ENCODE data around the gene IFIT1.

IFIT1 gene

GRCh38 chr10:89414146-89414878, 21.9 kb downstream of the IFIT1 start, which contains the start of gene IFIT5:
TSS of gene IFIT5 (plus strand) at chr10:89414568. CDS start at chr10:89414799, 231 bp downstream.
- peak within 1 kb of the TSS; percentile 91 for H3K4me2 ChIP-seq (ENCODE audit: low read length)
- no CpG with 5 or more reads among the region's 48 CpGs for WGBS (ENCODE audit: extremely low coverage, insufficient coverage, low lambda C conversion rate)
- H3K27me3 ChIP-seq (ENCODE audit: insufficient read depth, low read length, poor library complexity) = no peaks in the 10 kb centered on the region
- H4K8ac ChIP-seq (ENCODE audit: low read depth, low read length) = no peak within 1 kb of the TSS
- H3K4me1 ChIP-seq (ENCODE audit: control insufficient read depth, low read depth, low read length) = no peaks in the 10 kb centered on the region
- no peaks in the 10 kb centered on the region for H3K79me1 ChIP-seq (ENCODE audit: low read length)
- H3K9ac ChIP-seq (ENCODE audit: low read length) = peak within 1 kb of the TSS; percentile 77
- peak within 1 kb of the TSS; percentile 89 for H3K56ac ChIP-seq (ENCODE audit: low read length)
- no peaks in the 10 kb centered on the region for H3K79me2 ChIP-seq (ENCODE audit: control insufficient read depth, insufficient read depth, low read length)
- H3K36me3 ChIP-seq (ENCODE audit: control insufficient read depth, insufficient read depth, low read length) = no peaks in the 10 kb centered on the region
- peak within 1 kb of the TSS; percentile 45 for H3K23ac ChIP-seq (ENCODE audit: low read length)
- no peak within 1 kb of the TSS for H2BK15ac ChIP-seq (replicated peaks; ENCODE audit: low read depth)
- H3K4ac ChIP-seq (ENCODE audit: low read depth, low read length) = no peak within 1 kb of the TSS
- no peak within 1 kb of the TSS for H2AK5ac ChIP-seq (ENCODE audit: low read length)
- H3K18ac ChIP-seq (ENCODE audit: low read length) = peak within 1 kb of the TSS; percentile 69
- peak within 1 kb of the TSS; percentile 75 for H2BK120ac ChIP-seq (ENCODE audit: low read depth, low read length)
- H2BK5ac ChIP-seq (ENCODE audit: low read length) = no peak within 1 kb of the TSS
- no peak within 1 kb of the TSS for H3K27ac ChIP-seq (ENCODE audit: low read depth, low read length)
- H3K4me3 ChIP-seq (ENCODE audit: low read length) = peak within 1 kb of the TSS; percentile 80
- DNase-seq = peak; percentile 82
- H4K5ac ChIP-seq (ENCODE audit: low read length) = no peak within 1 kb of the TSS

DNA sequence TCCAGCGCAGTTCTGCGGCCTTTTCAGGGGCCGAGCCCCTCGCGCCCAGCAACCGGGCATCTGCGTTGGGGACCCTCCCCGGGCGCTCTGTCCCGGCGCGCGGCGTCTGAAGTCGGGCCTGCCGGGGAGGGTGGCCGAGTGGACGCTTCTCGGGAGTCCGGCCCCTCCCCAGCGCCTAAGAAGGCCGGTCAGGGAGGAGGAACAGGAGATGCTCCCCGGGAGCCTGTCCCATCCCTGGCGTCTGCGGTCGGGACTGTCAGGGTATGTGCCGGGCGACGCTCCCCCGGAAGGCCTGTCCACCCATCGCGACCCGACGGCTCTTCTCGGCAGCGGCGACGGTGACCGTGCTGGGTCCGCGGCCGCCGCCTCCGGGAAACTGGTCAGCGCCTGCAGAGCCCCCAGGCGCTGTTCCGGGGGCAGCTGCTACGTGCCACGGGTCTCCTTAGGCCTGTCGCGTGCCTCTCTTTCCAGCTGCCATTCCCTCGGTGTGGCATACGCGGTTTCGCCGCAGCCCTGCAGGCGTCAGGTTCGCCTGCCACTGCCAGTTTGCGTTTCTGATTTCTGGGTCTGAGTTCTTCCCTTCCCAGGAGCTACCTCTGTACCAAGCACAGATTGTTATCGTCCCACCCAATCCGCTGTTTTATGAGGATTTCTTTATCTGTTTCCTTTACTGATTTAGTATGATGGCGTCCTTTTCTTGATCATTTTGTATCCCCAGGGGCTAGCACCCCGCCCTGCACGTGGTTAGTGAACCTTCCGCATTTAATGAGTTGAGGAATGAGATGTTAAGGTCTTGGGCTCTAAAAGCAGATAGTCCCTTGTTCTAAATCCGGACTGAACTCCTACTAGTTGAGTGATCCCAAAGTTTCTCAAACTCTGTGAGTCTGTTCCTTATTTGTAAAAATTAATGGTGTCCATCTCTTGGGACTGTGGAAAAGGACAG, 22.7 kb downstream of the IFIT1 start:
- Histone ChIP-seq H2BK120ac (ENCODE audit: low read depth, low read length) (no peak overlapping the region), H4K5ac (ENCODE audit: low read length) (no peak overlapping the region), H2BK15ac (replicated peaks; ENCODE audit: low read depth) (no peak overlapping the region), H3K4ac (ENCODE audit: low read depth, low read length) (no peak overlapping the region), H3K4me3 (ENCODE audit: low read length) (peak overlapping the region; percentile 80), H4K8ac (ENCODE audit: low read depth, low read length) (no peak overlapping the region), H3K4me2 (ENCODE audit: low read length) (peak overlapping the region; percentile 91), H3K4me1 (ENCODE audit: control insufficient read depth, low read depth, low read length) (no peaks in the 10 kb centered on the region), H2AK5ac (ENCODE audit: low read length) (no peak overlapping the region), H3K56ac (ENCODE audit: low read length) (peak overlapping the region; percentile 89), H3K27ac (ENCODE audit: low read depth, low read length) (no peak overlapping the region), H3K79me2 (ENCODE audit: control insufficient read depth, insufficient read depth, low read length) (no peaks in the 10 kb centered on the region), H3K27me3 (ENCODE audit: insufficient read depth, low read length, poor library complexity) (no peaks in the 10 kb centered on the region), H3K23ac (ENCODE audit: low read length) (peak overlapping the region; percentile 45), H3K36me3 (ENCODE audit: control insufficient read depth, insufficient read depth, low read length) (no peaks in the 10 kb centered on the region), H3K9ac (ENCODE audit: low read length) (peak overlapping the region; percentile 77), H3K79me1 (ENCODE audit: low read length) (no peaks in the 10 kb centered on the region), H3K18ac (ENCODE audit: low read length) (no peak overlapping the region), H2BK5ac (ENCODE audit: low read length) (no peak overlapping the region)
- peak; percentile 69 for DNase-seq
- no CpG with 5 or more reads among the region's 66 CpGs for WGBS (ENCODE audit: extremely low coverage, insufficient coverage, low lambda C conversion rate)

DNA sequence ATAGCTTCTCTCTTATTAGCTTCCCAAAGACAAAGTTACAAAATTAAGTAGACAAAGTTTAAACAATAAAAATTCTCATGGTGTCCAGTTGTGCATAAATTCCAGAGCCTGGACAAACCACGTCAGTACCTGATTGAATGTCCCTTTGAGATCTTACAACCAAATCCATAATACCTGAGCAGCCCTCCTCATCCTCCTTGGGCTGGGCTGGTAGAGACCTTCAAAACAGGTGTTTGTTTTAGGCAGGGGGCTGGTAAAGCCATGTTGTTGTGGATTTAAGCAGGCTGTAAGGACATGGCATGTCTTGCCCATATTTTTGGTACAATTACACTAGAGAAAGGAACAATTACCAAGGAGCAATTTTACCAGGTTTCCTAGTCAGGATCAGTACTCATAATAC, 24.0 kb downstream of the IFIT1 start:
- no peak overlapping the region for H3K56ac ChIP-seq (ENCODE audit: low read length)
- no peak overlapping the region for H3K4ac ChIP-seq (ENCODE audit: low read depth, low read length)
- no peak for DNase-seq
- H3K4me2 ChIP-seq (ENCODE audit: low read length) = no peak overlapping the region
- H2AK5ac ChIP-seq (ENCODE audit: low read length) = no peak overlapping the region
- H3K27ac ChIP-seq (ENCODE audit: low read depth, low read length) = no peak overlapping the region
- H3K36me3 ChIP-seq (ENCODE audit: control insufficient read depth, insufficient read depth, low read length) = no peaks in the 10 kb centered on the region
- H2BK5ac ChIP-seq (ENCODE audit: low read length) = no peak overlapping the region
- H3K18ac ChIP-seq (ENCODE audit: low read length) = no peak overlapping the region
- WGBS (ENCODE audit: extremely low coverage, insufficient coverage, low lambda C conversion rate) = no CpG with 5 or more reads among the region's 1 CpG
- H4K5ac ChIP-seq (ENCODE audit: low read length) = no peak overlapping the region
- H3K4me3 ChIP-seq (ENCODE audit: low read length) = no peak overlapping the region
- H4K8ac ChIP-seq (ENCODE audit: low read depth, low read length) = no peak overlapping the region
- no peak overlapping the region for H3K23ac ChIP-seq (ENCODE audit: low read length)
- H2BK15ac ChIP-seq (replicated peaks; ENCODE audit: low read depth) = no peak overlapping the region
- no peak overlapping the region for H3K9ac ChIP-seq (ENCODE audit: low read length)
- H3K4me1 ChIP-seq (ENCODE audit: control insufficient read depth, low read depth, low read length) = no peaks in the 10 kb centered on the region
- no peaks in the 10 kb centered on the region for H3K79me2 ChIP-seq (ENCODE audit: control insufficient read depth, insufficient read depth, low read length)
- H3K79me1 ChIP-seq (ENCODE audit: low read length) = no peaks in the 10 kb centered on the region
- no peak overlapping the region for H2BK120ac ChIP-seq (ENCODE audit: low read depth, low read length)
- no peaks in the 10 kb centered on the region for H3K27me3 ChIP-seq (ENCODE audit: insufficient read depth, low read length, poor library complexity)

DNA sequence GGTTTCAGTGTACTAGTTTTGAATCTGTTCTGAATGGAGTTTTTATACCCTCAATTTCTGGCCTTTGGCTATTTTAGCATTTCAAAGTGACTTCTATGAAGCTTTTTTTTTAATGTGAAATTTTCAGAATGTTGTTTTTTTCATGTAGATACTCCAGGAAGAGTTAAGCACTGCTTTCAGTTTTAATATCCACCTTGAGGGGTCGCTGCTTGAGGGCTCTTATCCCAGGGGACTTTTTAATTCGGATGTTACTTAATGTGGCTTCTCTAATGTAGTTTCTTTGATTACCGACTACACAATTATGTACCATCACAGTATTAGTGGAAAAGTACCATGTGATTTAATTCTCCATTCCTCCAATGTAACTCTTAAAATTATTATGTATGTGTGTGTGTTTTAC, 27.1 kb downstream of the IFIT1 start:
- Histone ChIP-seq H3K4me2 (ENCODE audit: low read length) (no peak overlapping the region), H3K36me3 (ENCODE audit: control insufficient read depth, insufficient read depth, low read length) (no peaks in the 10 kb centered on the region), H3K4me3 (ENCODE audit: low read length) (no peak overlapping the region), H3K79me1 (ENCODE audit: low read length) (no peaks in the 10 kb centered on the region), H4K8ac (ENCODE audit: low read depth, low read length) (no peak overlapping the region), H3K23ac (ENCODE audit: low read length) (no peak overlapping the region), H3K4me1 (ENCODE audit: control insufficient read depth, low read depth, low read length) (no peaks in the 10 kb centered on the region), H3K79me2 (ENCODE audit: control insufficient read depth, insufficient read depth, low read length) (no peaks in the 10 kb centered on the region), H2BK120ac (ENCODE audit: low read depth, low read length) (no peak overlapping the region), H3K4ac (ENCODE audit: low read depth, low read length) (no peak overlapping the region), H2BK5ac (ENCODE audit: low read length) (no peak overlapping the region), H3K9ac (ENCODE audit: low read length) (no peak overlapping the region), H2BK15ac (replicated peaks; ENCODE audit: low read depth) (no peak overlapping the region), H3K27me3 (ENCODE audit: insufficient read depth, low read length, poor library complexity) (no peaks in the 10 kb centered on the region), H4K5ac (ENCODE audit: low read length) (no peak overlapping the region), H2AK5ac (ENCODE audit: low read length) (no peak overlapping the region), H3K27ac (ENCODE audit: low read depth, low read length) (no peak overlapping the region), H3K56ac (ENCODE audit: low read length) (no peak overlapping the region), H3K18ac (ENCODE audit: low read length) (no peak overlapping the region)
- WGBS (ENCODE audit: extremely low coverage, insufficient coverage, low lambda C conversion rate) = no CpG with 5 or more reads among the region's 3 CpGs
- peak; percentile 31 for DNase-seq

DNA sequence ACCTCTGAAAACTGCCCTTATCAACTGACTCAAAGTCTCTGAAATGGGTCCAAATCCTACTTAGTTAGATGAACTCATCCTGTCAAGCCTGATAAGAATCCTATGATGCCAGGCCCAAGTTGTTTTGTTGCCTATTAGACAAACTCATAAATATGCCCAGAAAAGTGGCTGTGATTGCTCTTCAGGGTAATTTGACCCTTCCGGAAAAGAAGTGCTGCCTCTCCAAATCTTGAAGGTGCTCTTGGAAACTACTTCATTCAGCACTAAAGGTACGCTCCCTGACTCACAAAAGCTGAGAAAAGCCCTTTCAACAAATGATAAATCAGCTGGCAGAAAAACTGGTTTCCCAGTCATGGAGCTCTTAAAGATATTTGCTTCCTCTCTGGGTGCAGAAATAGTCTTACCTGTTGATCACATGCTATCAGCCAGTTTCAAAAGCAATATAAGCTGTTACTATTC, 28.6 kb downstream of the IFIT1 start:
- no peaks in the 10 kb centered on the region for H3K36me3 ChIP-seq (ENCODE audit: control insufficient read depth, insufficient read depth, low read length)
- no peak overlapping the region for H3K4me2 ChIP-seq (ENCODE audit: low read length)
- H3K79me2 ChIP-seq (ENCODE audit: control insufficient read depth, insufficient read depth, low read length) = no peaks in the 10 kb centered on the region
- no peak overlapping the region for H2BK15ac ChIP-seq (replicated peaks; ENCODE audit: low read depth)
- H3K4ac ChIP-seq (ENCODE audit: low read depth, low read length) = no peak overlapping the region
- no peaks in the 10 kb centered on the region for H3K4me1 ChIP-seq (ENCODE audit: control insufficient read depth, low read depth, low read length)
- no peaks in the 10 kb centered on the region for H3K79me1 ChIP-seq (ENCODE audit: low read length)
- DNase-seq = no peak
- no peak overlapping the region for H3K4me3 ChIP-seq (ENCODE audit: low read length)
- H3K27ac ChIP-seq (ENCODE audit: low read depth, low read length) = no peak overlapping the region
- no peak overlapping the region for H3K56ac ChIP-seq (ENCODE audit: low read length)
- no peak overlapping the region for H3K23ac ChIP-seq (ENCODE audit: low read length)
- no peak overlapping the region for H4K8ac ChIP-seq (ENCODE audit: low read depth, low read length)
- no peaks in the 10 kb centered on the region for H3K27me3 ChIP-seq (ENCODE audit: insufficient read depth, low read length, poor library complexity)
- H4K5ac ChIP-seq (ENCODE audit: low read length) = no peak overlapping the region
- H3K18ac ChIP-seq (ENCODE audit: low read length) = no peak overlapping the region
- H3K9ac ChIP-seq (ENCODE audit: low read length) = no peak overlapping the region
- H2BK5ac ChIP-seq (ENCODE audit: low read length) = no peak overlapping the region
- no peak overlapping the region for H2BK120ac ChIP-seq (ENCODE audit: low read depth, low read length)
- WGBS (ENCODE audit: extremely low coverage, insufficient coverage, low lambda C conversion rate) = no CpG with 5 or more reads among the region's 2 CpGs
- H2AK5ac ChIP-seq (ENCODE audit: low read length) = no peak overlapping the region
